PC-9 (cell line): ENCODE measurements around the gene TCL1B. TPM values are rescaled to one million over a fixed set of nuclear protein-coding genes. Genes with fewer than 3 reads are reported as not detected.

Experiments
- BruUV-seq: library from RNA; stranded (reverse); fragments of 400-500 nt; replicated peaks from 2 replicates; lab custom pipeline; 2021; lab: Mats Ljungman, UMichigan
- CTCF ChIA-PET: fragments of 300-600 bp; sonication (Branson Sonifier 250); formaldehyde crosslinking; loops from one replicate; lab custom pipeline; 2022; ENCODE audit warnings: antibody characterized with exemption; lab: Charles Lee
- POLR2A ChIA-PET: fragments of 300-600 bp; sonication (Branson Sonifier 250); formaldehyde crosslinking; loops from one replicate; lab custom pipeline; 2022; ENCODE audit warnings: antibody characterized with exemption; ENCODE audit not compliant: unreplicated experiment; lab: Charles Lee
- DNase-seq, 2 experiments: peaks; one replicate each; pipeline versions ENCODE4 v3.0.0 to v3.0.0-alpha.2; 2015 to 2022; ENCODE audit warnings: mixed read lengths in 1 of 2
- H2AFZ ChIP-seq: fragments of 200-600 bp; sonication (generic); 2 replicates; pipeline ENCODE4 v1.8.1; 2017; ENCODE audit warnings: antibody characterized with exemption
- H3F3A ChIP-seq: fragments of 200-600 bp; sonication (generic); 2 replicates; pipeline ENCODE4 v1.8.1; 2017; ENCODE audit warnings: antibody characterized with exemption, mild to moderate bottlenecking, low read depth; ENCODE audit not compliant: insufficient read depth
- H3K27ac ChIP-seq: fragments of 200-600 bp; sonication (generic); 2 replicates; pipeline ENCODE4 v1.6.1; 2016; ENCODE audit warnings: mixed run types
- H3K27me3 ChIP-seq: fragments of 200-600 bp; sonication (generic); 2 replicates; pipeline ENCODE4 v1.6.1; 2016; ENCODE audit warnings: low read depth, mixed run types; ENCODE audit not compliant: insufficient read depth
- H3K36me3 ChIP-seq: fragments of 200-600 bp; sonication (generic); 2 replicates; pipeline ENCODE4 v1.6.1; 2016; ENCODE audit warnings: low read depth, mixed run types
- H3K4me1 ChIP-seq: fragments of 200-600 bp; sonication (generic); replicated peaks from 2 replicates; pipeline ENCODE4 v1.6.1; 2016; ENCODE audit warnings: mixed run types; ENCODE audit not compliant: insufficient read depth
- H3K4me2 ChIP-seq: fragments of 200-600 bp; sonication (generic); 2 replicates; pipeline ENCODE4 v1.6.1; 2017; ENCODE audit warnings: mixed run types
- H3K4me3 ChIP-seq: fragments of 200-600 bp; sonication (generic); 2 replicates; pipeline ENCODE4 v1.6.1; 2016; ENCODE audit warnings: mixed run types
- H3K79me2 ChIP-seq: fragments of 200-600 bp; sonication (generic); 2 replicates; pipeline ENCODE4 v1.6.1; 2017; ENCODE audit warnings: low read depth, mixed run types
- H3K9me2 ChIP-seq: fragments of 200-600 bp; sonication (generic); 2 replicates; pipeline ENCODE4 v1.8.1; 2017; ENCODE audit warnings: mild to moderate bottlenecking; ENCODE audit not compliant: insufficient read depth
- H3K9me3 ChIP-seq: fragments of 200-600 bp; sonication (generic); 2 replicates; pipeline ENCODE4 v1.8.1; 2016; ENCODE audit warnings: low read depth; ENCODE audit not compliant: insufficient read depth
- H4K20me1 ChIP-seq: fragments of 200-600 bp; sonication (generic); 2 replicates; pipeline ENCODE4 v1.8.1; 2017; ENCODE audit not compliant: insufficient read depth
- EZH2 ChIP-seq: fragments of 200-600 bp; sonication (generic); IDR thresholded peaks from 2 replicates; pipeline ENCODE4 v1.8.0; 2017; ENCODE audit warnings: antibody characterized with exemption, low read depth
- intact Hi-C: fragments of 100-400 bp; cut with micrococcal nuclease; formaldehyde crosslinking; loops from one replicate; pipeline ENCODE4 v1.10.0; 2022; ENCODE audit not compliant: unreplicated experiment
- total RNA-seq: library from RNA; stranded (reverse); gene quantifications from 2 replicates; pipeline ENCODE4 v1.2.3, GENCODE V29; 2021
- TF ChIP-seq, protein P1 (sequence below): fragments of 200-600 bp; sonication (generic); conservative IDR thresholded peaks from 2 replicates; pipeline ENCODE4 v1.6.1; 2017; ENCODE audit warnings: mixed run types, antibody characterized with exemption, mild to moderate bottlenecking, moderate library complexity

The TCL1B gene
- total RNA-seq, 1 experiment from 2014 or later: not detected

DNA sequence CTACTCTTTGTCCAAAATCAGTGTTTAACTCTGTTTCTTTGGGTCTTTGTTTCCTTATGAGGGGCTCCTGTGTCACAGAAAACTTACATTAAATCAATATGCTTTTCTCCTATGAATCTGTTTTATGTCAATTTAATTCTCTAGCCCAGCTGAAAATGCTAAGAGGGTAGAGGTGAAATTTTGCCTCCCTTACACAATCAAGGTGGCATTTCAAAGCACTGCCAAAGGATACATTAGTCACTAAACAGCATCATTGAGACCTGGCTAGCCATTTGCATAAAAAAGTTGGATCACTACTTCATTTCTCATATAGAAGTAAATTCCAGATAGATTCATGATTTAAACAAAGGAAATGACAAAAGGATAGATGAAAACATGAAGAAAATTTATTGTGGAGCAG is 12.1 kb downstream of the TCL1B start:
- no peak for TF ChIP-seq EZH2
- TF ChIP-seq, protein P1, sequence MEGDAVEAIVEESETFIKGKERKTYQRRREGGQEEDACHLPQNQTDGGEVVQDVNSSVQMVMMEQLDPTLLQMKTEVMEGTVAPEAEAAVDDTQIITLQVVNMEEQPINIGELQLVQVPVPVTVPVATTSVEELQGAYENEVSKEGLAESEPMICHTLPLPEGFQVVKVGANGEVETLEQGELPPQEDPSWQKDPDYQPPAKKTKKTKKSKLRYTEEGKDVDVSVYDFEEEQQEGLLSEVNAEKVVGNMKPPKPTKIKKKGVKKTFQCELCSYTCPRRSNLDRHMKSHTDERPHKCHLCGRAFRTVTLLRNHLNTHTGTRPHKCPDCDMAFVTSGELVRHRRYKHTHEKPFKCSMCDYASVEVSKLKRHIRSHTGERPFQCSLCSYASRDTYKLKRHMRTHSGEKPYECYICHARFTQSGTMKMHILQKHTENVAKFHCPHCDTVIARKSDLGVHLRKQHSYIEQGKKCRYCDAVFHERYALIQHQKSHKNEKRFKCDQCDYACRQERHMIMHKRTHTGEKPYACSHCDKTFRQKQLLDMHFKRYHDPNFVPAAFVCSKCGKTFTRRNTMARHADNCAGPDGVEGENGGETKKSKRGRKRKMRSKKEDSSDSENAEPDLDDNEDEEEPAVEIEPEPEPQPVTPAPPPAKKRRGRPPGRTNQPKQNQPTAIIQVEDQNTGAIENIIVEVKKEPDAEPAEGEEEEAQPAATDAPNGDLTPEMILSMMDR: no peak
- no peak overlapping the region for H3K4me3 ChIP-seq
- DNase-seq: no peak
- no peaks in the 10 kb centered on the region for H3F3A ChIP-seq
- no peaks in the 10 kb centered on the region for H3K79me2 ChIP-seq
- H3K9me3 ChIP-seq: no peaks in the 10 kb centered on the region
- H3K27ac ChIP-seq: no peak overlapping the region
- peaks cover 30% of the 10 kb centered on the region for H3K27me3 ChIP-seq
- H3K36me3 ChIP-seq: no peaks in the 10 kb centered on the region
- no peaks in the 10 kb centered on the region for H3K9me2 ChIP-seq
- intact Hi-C loops: no loop called here
- ChIA-PET CTCF (no interaction called here), POLR2A (no interaction called here)
- H2AFZ ChIP-seq: no peak overlapping the region
- BruUV-seq: no TSS peak
- H4K20me1 ChIP-seq: no peaks in the 10 kb centered on the region
- no peak overlapping the region for H3K4me2 ChIP-seq
- no peaks in the 10 kb centered on the region for H3K4me1 ChIP-seq

DNA sequence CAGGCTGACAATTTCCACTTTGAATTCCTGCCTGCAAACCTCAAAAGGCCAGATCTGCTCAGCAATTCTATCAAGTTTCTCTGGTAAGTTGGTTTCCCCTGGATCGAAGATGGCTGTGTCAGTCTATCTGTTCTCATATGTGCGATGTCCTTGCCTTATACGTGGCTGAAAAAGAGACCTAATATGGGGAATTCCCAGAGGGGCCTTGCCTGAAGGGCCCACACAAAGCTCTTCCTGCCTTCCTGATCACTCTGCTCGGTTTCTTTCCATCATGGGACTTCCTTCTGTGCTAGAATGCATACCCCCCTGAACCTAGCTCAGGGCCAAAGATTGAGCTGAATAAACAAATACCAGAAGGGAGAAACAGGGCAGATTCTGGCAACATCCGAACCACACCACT is 13.2 kb downstream of the TCL1B start:
- Histone ChIP-seq H3K4me3 (no peak overlapping the region), H4K20me1 (no peaks in the 10 kb centered on the region), H2AFZ (no peak overlapping the region), H3K4me1 (no peaks in the 10 kb centered on the region), H3K27ac (no peak overlapping the region), H3K4me2 (no peak overlapping the region), H3K9me3 (no peaks in the 10 kb centered on the region), H3K36me3 (no peaks in the 10 kb centered on the region), H3K79me2 (no peaks in the 10 kb centered on the region), H3K9me2 (no peaks in the 10 kb centered on the region), H3K27me3 (peaks cover 25% of the 10 kb centered on the region), H3F3A (no peaks in the 10 kb centered on the region)
- TF ChIP-seq, protein P1: no peak
- TF ChIP-seq EZH2: no peak
- CTCF ChIA-PET: no interaction called here
- DNase-seq: no peak
- intact Hi-C loops: no loop called here
- POLR2A ChIA-PET: no interaction called here
- no TSS peak for BruUV-seq

DNA sequence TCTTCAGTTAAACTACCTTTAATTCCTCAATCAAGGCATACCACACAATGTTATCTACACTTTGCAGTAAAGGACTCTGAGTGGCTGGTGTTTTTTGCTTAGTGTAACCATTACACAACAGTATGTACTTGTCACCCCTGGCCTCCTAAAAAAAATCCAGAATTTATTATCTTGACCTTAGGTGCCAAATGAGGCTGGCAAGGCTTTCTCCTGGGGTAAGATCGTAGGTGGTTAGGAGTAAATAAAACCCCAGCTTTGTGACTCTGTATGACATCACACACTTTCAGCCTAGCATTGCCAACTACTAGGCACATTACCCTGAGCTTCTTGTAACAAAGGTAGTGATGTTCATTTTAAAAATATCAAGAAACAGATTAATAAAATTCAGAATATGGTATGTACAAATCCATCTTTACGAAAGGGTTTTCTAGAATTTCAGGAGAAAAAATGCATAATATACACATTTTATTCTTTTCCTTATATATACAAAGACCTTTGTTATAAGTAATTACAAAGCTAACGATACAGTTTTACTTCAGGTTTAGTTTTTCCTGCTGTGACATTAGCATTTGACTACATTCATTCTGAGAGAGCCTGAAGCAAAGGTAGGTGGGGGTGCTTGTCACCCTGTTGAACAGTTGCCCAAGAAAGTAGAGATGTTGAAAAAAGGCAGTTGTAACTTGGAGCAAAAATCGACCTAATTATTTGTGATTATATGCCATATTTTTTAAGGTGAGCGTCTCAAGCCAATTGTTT is 14.2 kb downstream of the TCL1B start:
- Histone ChIP-seq H3F3A (no peaks in the 10 kb centered on the region), H3K4me3 (no peak overlapping the region), H3K27me3 (peaks cover 27% of the 10 kb centered on the region; the same call in 1 of the 2 replicates), H3K9me3 (no peaks in the 10 kb centered on the region), H2AFZ (no peak overlapping the region), H3K36me3 (no peaks in the 10 kb centered on the region), H3K9me2 (no peaks in the 10 kb centered on the region), H3K4me1 (no peaks in the 10 kb centered on the region), H3K4me2 (no peak overlapping the region), H3K27ac (no peak overlapping the region), H4K20me1 (no peaks in the 10 kb centered on the region), H3K79me2 (no peaks in the 10 kb centered on the region)
- DNase-seq: no peak
- intact Hi-C loops: no loop called here
- BruUV-seq: no TSS peak
- CTCF ChIA-PET: no interaction called here
- TF ChIP-seq, protein P1: no peak
- TF ChIP-seq EZH2: no peak
- POLR2A ChIA-PET: no interaction called here
